ENCODE measurements around the gene HOXB7. TPM values are rescaled to one million over a fixed set of nuclear protein-coding genes. Genes with fewer than 3 reads are reported as not detected.
A peak's percentile ranks its signal among the peaks of the same experiment; 100 is the strongest.

The HOXB7 gene
- total and polyA plus RNA-seq, 8 donors, result 0.35 to 1.3 (median 0.70) TPM; not detected in 2

- no peaks in the 10 kb centered on the region for H3K36me3 ChIP-seq
- intact Hi-C loops (cut with DNase I), result loop anchor here in 1 of 3 donors (10.0 kb wide), 1 partner anchor 241 kb away; no protein-coding TSS in a partner anchor
- TF ChIP-seq CTCF (IDR thresholded peaks at IDR 0.05), result no peak
- FAIRE-seq, result no peak
- peaks cover 0 to 85% (median 9%) of the 10 kb centered on the region in 4 donors for H3K27me3 ChIP-seq
- WGBS, 2 donors, result 22% methylated on average over 25 of the region's 25 CpGs
- H3K4me3 ChIP-seq, result no peak overlapping the region
- no peaks in the 10 kb centered on the region for H3K9me3 ChIP-seq
- ATAC-seq, result no peak
- peaks cover 0 to 5% (median 0%) of the 10 kb centered on the region in 3 donors for H3K4me1 ChIP-seq
- no peak overlapping the region for H3K27ac ChIP-seq
- no peak for DNase-seq
Measured at GRCh38 chr17:48595278-48595999, 15.4 kb downstream of the HOXB7 start.

- Histone ChIP-seq H3K9me3 (no peaks in the 10 kb centered on the region), H3K27ac (no peak overlapping the region), H3K4me3 (no peak overlapping the region), H3K4me1 (peaks cover 0 to 5% (median 0%) of the 10 kb centered on the region in 3 donors), H3K36me3 (no peaks in the 10 kb centered on the region), H3K27me3 (peaks cover 0 to 82% (median 9%) of the 10 kb centered on the region in 4 donors)
- no peak for TF ChIP-seq CTCF (IDR thresholded peaks at IDR 0.05)
- ATAC-seq, result no peak
- WGBS, 2 donors, result 24 to 27% methylated on average over 25 of the region's 25 CpGs
- intact Hi-C loops (cut with DNase I), result loop anchor here in 1 of 3 donors (10.0 kb wide), 1 partner anchor 240 kb away; no protein-coding TSS in a partner anchor
- FAIRE-seq, result no peak
- no peak for DNase-seq
Measured at GRCh38 chr17:48594538-48595277, 16.1 kb downstream of the HOXB7 start.

GRCh38 chr17:48593840-48594537, 16.8 kb downstream of the HOXB7 start:
- DNase-seq, result peak in 4 of 6 donors; percentile 52 to 91 (median 72)
- H3K4me3 ChIP-seq, result peak overlapping the region in 1 of 4 donors; percentile 7
- peak; percentile 49 to 77 (median 68) for TF ChIP-seq CTCF (IDR thresholded peaks at IDR 0.05)
- peaks cover 0 to 5% (median 0%) of the 10 kb centered on the region in 3 donors for H3K4me1 ChIP-seq
- WGBS, 2 donors, result 7 to 9% methylated on average over 33 to 37 of the region's 37 CpGs
- peaks cover 0 to 76% (median 9%) of the 10 kb centered on the region in 4 donors for H3K27me3 ChIP-seq
- no peak for FAIRE-seq
- H3K27ac ChIP-seq, result no peak overlapping the region
- intact Hi-C loops (cut with DNase I), result loop anchor here in 1 of 3 donors (10.0 kb wide), 1 partner anchor 239 kb away; no protein-coding TSS in a partner anchor
- no peaks in the 10 kb centered on the region for H3K36me3 ChIP-seq
- peak; percentile 73 to 83 (median 80) for ATAC-seq
- H3K9me3 ChIP-seq, result no peaks in the 10 kb centered on the region

- peak within 1 kb of the TSS in 2 of 4 donors; percentile 30 to 44 for H3K27ac ChIP-seq
- peak in 2 of 4 donors; percentile 8 to 12 for ATAC-seq
- no peak for FAIRE-seq
- no peak for TF ChIP-seq CTCF (IDR thresholded peaks at IDR 0.05)
- no peaks in the 10 kb centered on the region for H3K9me3 ChIP-seq
- H3K4me1 ChIP-seq, result peaks cover 0 to 5% (median 0%) of the 10 kb centered on the region in 3 donors
- no peaks in the 10 kb centered on the region for H3K36me3 ChIP-seq
- peak within 1 kb of the TSS in 2 of 4 donors; percentile 7 to 35 for H3K4me3 ChIP-seq
- DNase-seq, result no peak
- intact Hi-C loops (cut with DNase I), result loop anchor here in 1 of 3 donors (10.0 kb wide), 1 partner anchor 238 kb away; no protein-coding TSS in a partner anchor
- 5% methylated on average over 50 of the region's 50 CpGs for WGBS, 2 donors
- peaks cover 0 to 69% (median 9%) of the 10 kb centered on the region in 4 donors for H3K27me3 ChIP-seq
Measured at GRCh38 chr17:48593126-48593829, 17.5 kb downstream of the HOXB7 start, which contains the start of gene HOXB5. TSS of gene HOXB5 (minus strand) at chr17:48593779. CDS start at chr17:48593682, 97 bp downstream.

Data from pancreas (tissue), 10 donors.